CD4-positive, alpha-beta T cell treated with Interleukin-4 for 4 hours (primary cell): ENCODE data around the gene DCLK3.

ENCODE experiments used
- DNase-seq: peaks from one replicate; pipeline ENCODE4 v3.0.0-alpha.2; 2020

Gene DCLK3

GRCh38 chr3:36765104-36765503 is 751 bp upstream of the DCLK3 start:
- DNase-seq, result no peak

GRCh38 chr3:36764704-36765038 is 318 bp upstream of the DCLK3 start:
- no peak for DNase-seq

- no peak for DNase-seq
These were observed 1.2 kb downstream of the DCLK3 start for GRCh38 chr3:36762918-36763849.

- no peak for DNase-seq
These were observed 2.6 kb downstream of the DCLK3 start for GRCh38 chr3:36761779-36762178.

GRCh38 chr3:36756269-36756668 is 8.1 kb downstream of the DCLK3 start:
- no peak for DNase-seq

- no peak for DNase-seq
These were observed 13.0 kb downstream of the DCLK3 start for GRCh38 chr3:36751326-36751725.

GRCh38 chr3:36750737-36751136 is 13.6 kb downstream of the DCLK3 start:
- no peak for DNase-seq

GRCh38 chr3:36744763-36745162 is 19.6 kb downstream of the DCLK3 start:
- no peak for DNase-seq

GRCh38 chr3:36743826-36744225 is 20.5 kb downstream of the DCLK3 start:
- DNase-seq, result no peak

GRCh38 chr3:36741285-36741684 is 23.1 kb downstream of the DCLK3 start:
- no peak for DNase-seq

- no peak for DNase-seq
These were observed 23.6 kb downstream of the DCLK3 start for GRCh38 chr3:36740787-36741186.

GRCh38 chr3:36738702-36739101 is 25.7 kb downstream of the DCLK3 start:
- DNase-seq, result no peak

GRCh38 chr3:36736301-36736700 is 28.1 kb downstream of the DCLK3 start:
- DNase-seq, result no peak

GRCh38 chr3:36734742-36735141 is 29.6 kb downstream of the DCLK3 start:
- DNase-seq, result no peak

- no peak for DNase-seq
These were observed 30.6 kb downstream of the DCLK3 start for GRCh38 chr3:36733723-36734122.

GRCh38 chr3:36733162-36733696 is 31.1 kb downstream of the DCLK3 start:
- no peak for DNase-seq

GRCh38 chr3:36730966-36731365 is 33.4 kb downstream of the DCLK3 start:
- DNase-seq, result no peak

GRCh38 chr3:36729204-36730056 is 34.9 kb downstream of the DCLK3 start:
- peak; percentile 32 for DNase-seq

GRCh38 chr3:36714343-36715086 is 49.8 kb downstream of the DCLK3 start:
- no peak for DNase-seq

GRCh38 chr3:36713904-36714303 is 50.4 kb downstream of the DCLK3 start:
- no peak for DNase-seq

GRCh38 chr3:36710606-36711005 is 53.7 kb downstream of the DCLK3 start:
- DNase-seq, result no peak

GRCh38 chr3:36709826-36710365 is 54.5 kb downstream of the DCLK3 start:
- DNase-seq, result no peak

- DNase-seq, result no peak
These were observed 55.1 kb downstream of the DCLK3 start for GRCh38 chr3:36709281-36709680.
